ENCODE data around the gene KCNC1. TPM values are rescaled to one million over a fixed set of nuclear protein-coding genes. Genes with fewer than 3 reads are reported as not detected.

Gene KCNC1
- total RNA-seq, 1 experiment from 2014 or later: 0.04 TPM

DNA sequence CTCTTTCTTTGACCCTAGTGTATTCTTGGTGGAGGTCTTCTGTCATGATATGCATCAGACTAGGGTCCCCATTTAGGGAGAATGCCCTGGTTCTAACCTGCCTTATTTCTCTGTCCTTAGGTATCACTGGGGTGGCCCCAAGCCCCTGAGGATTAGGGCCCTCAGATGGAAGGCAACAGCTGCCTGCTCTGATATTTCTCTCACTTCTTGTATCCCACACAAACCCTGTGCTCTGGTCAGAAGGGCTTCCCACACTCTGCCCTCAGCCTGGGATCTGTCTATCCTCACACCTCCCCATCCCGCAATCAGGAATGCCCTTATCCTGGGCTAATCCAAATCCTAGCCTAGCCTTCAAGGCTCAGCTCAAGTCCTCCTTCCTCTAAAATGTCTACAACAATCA is 75.5 kb downstream of the KCNC1 start:
- Histone ChIP-seq H3K23me2 (ENCODE audit: insufficient read length, low read depth, low read length, poor library complexity, severe bottlenecking) (no peaks in the 10 kb centered on the region), H4K91ac (ENCODE audit: insufficient read length, low read depth, low read length) (no peak overlapping the region), H2AFZ (ENCODE audit: low read length) (no peak overlapping the region), H3K9ac (ENCODE audit: extremely low read depth, insufficient read length, low read length) (no peak overlapping the region), H4K5ac (ENCODE audit: insufficient read length, low read depth, low read length) (no peak overlapping the region), H3K9me3 (ENCODE audit: control insufficient read depth, low read depth, low read length) (no peaks in the 10 kb centered on the region), H2BK5ac (ENCODE audit: insufficient read length, low read length) (no peak overlapping the region), H2BK15ac (ENCODE audit: low read depth, low read length) (no peak overlapping the region), H3K27ac (ENCODE audit: insufficient read length, low read depth, low read length) (no peak overlapping the region), H3K79me2 (ENCODE audit: insufficient read depth, low read length) (no peaks in the 10 kb centered on the region), H3T11ph (ENCODE audit: low read length) (no peak overlapping the region), H2AK5ac (ENCODE audit: insufficient read length, low read length) (no peak overlapping the region), H3K27me3 (ENCODE audit: insufficient read depth, low read length) (no peaks in the 10 kb centered on the region), H2BK12ac (ENCODE audit: insufficient read length, low read depth, low read length) (no peak overlapping the region), H3K79me1 (ENCODE audit: insufficient read depth, low read depth, low read length, poor library complexity, severe bottlenecking) (no peaks in the 10 kb centered on the region), H2BK20ac (ENCODE audit: low read depth, low read length, poor library complexity, severe bottlenecking) (no peak overlapping the region), H3K4ac (ENCODE audit: low read depth, low read length) (no peak overlapping the region), H3K56ac (ENCODE audit: insufficient read length, low read depth, low read length) (no peak overlapping the region), H3K18ac (ENCODE audit: insufficient read length, low read depth, low read length) (no peak overlapping the region), H3K14ac (ENCODE audit: insufficient read depth, low read length) (no peak overlapping the region), H2BK120ac (ENCODE audit: low read depth, low read length, poor library complexity, severe bottlenecking) (no peak overlapping the region), H3K23ac (ENCODE audit: insufficient read length, low read depth, low read length) (no peak overlapping the region), H4K8ac (replicated peaks; ENCODE audit: insufficient read length, low read depth, low read length) (no peak overlapping the region), H4K20me1 (ENCODE audit: control insufficient read depth, insufficient read depth, insufficient read length) (no peaks in the 10 kb centered on the region), H3K4me1 (ENCODE audit: insufficient read depth, low read length) (no peaks in the 10 kb centered on the region), H3K4me2 (ENCODE audit: insufficient read depth, insufficient read length, low read length) (no peak overlapping the region)
- H3K36me3 Mint-ChIP-seq (ENCODE audit: insufficient read depth in 1 of 3, low read depth in 3 of 3): no peaks in the 10 kb centered on the region
- WGBS (ENCODE audit: extremely low coverage, insufficient read length, low lambda C conversion rate): no CpG with 5 or more reads among the region's 1 CpG
- no peak overlapping the region for H3K27ac Mint-ChIP-seq
- H3K9me3 Mint-ChIP-seq: no peaks in the 10 kb centered on the region
- TF ChIP-seq, protein P1, sequence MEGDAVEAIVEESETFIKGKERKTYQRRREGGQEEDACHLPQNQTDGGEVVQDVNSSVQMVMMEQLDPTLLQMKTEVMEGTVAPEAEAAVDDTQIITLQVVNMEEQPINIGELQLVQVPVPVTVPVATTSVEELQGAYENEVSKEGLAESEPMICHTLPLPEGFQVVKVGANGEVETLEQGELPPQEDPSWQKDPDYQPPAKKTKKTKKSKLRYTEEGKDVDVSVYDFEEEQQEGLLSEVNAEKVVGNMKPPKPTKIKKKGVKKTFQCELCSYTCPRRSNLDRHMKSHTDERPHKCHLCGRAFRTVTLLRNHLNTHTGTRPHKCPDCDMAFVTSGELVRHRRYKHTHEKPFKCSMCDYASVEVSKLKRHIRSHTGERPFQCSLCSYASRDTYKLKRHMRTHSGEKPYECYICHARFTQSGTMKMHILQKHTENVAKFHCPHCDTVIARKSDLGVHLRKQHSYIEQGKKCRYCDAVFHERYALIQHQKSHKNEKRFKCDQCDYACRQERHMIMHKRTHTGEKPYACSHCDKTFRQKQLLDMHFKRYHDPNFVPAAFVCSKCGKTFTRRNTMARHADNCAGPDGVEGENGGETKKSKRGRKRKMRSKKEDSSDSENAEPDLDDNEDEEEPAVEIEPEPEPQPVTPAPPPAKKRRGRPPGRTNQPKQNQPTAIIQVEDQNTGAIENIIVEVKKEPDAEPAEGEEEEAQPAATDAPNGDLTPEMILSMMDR (conservative IDR thresholded peaks at IDR 0.05): no peak
- no peak overlapping the region for H3K4me3 Mint-ChIP-seq
- no peak for DNase-seq
- H3K27me3 Mint-ChIP-seq (ENCODE audit: low read depth): no peaks in the 10 kb centered on the region; the same call in 1 of the 2 replicates
- H3K4me1 Mint-ChIP-seq: no peaks in the 10 kb centered on the region
